B cell (primary cell): ENCODE results near the gene LCP1.

Source experiments
- CTCF ChIP-seq: fragments of 200-600 bp; IDR thresholded peaks from one replicate; pipeline ENCODE4 v1.8.0; 2022; ENCODE audit warnings: antibody characterized with exemption, mild to moderate bottlenecking
- EZH2 ChIP-seq: IDR thresholded peaks from 2 replicates; pipeline ENCODE4 v1.6.1; 2012; ENCODE audit warnings: borderline replicate concordance, low read depth, mild to moderate bottlenecking, moderate library complexity, low read length; ENCODE audit not compliant: insufficient read depth, poor library complexity, severe bottlenecking

- TF ChIP-seq CTCF: no peak
- no peak for TF ChIP-seq EZH2
Measured at GRCh38 chr13:46160065-46160464, 21.9 kb downstream of the LCP1 start.
